ENCODE data around the gene CATSPERE. TPM values are rescaled to one million over a fixed set of nuclear protein-coding genes. Genes with fewer than 3 reads are reported as not detected.

CATSPERE gene
- total and polyA plus RNA-seq, 2 of the 8 experiments (the other 6 are each of a cell fraction or from before 2014, with no cell fraction given) = 0.05 to 0.45 TPM

DNA sequence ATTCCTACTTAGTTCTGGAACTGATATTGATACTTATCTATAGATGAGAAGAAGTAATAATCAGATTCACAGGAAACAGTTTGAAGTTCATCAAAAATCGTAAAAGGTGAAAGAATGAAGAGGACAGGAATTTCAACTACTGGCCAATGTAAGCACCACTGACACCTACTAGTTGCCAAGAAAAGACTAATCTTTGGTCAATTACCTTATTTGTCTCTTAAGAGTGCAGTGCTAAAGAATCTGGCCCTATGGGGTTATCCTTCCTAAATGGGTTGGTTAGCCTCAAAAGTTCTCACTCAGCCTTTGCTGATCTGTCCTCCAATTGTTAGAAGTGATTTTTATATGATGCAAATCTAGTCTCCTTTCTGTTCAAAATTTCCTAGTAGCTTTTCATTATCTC is 38.9 kb upstream of the CATSPERE start (continued):
- TF ChIP-seq, protein P1, sequence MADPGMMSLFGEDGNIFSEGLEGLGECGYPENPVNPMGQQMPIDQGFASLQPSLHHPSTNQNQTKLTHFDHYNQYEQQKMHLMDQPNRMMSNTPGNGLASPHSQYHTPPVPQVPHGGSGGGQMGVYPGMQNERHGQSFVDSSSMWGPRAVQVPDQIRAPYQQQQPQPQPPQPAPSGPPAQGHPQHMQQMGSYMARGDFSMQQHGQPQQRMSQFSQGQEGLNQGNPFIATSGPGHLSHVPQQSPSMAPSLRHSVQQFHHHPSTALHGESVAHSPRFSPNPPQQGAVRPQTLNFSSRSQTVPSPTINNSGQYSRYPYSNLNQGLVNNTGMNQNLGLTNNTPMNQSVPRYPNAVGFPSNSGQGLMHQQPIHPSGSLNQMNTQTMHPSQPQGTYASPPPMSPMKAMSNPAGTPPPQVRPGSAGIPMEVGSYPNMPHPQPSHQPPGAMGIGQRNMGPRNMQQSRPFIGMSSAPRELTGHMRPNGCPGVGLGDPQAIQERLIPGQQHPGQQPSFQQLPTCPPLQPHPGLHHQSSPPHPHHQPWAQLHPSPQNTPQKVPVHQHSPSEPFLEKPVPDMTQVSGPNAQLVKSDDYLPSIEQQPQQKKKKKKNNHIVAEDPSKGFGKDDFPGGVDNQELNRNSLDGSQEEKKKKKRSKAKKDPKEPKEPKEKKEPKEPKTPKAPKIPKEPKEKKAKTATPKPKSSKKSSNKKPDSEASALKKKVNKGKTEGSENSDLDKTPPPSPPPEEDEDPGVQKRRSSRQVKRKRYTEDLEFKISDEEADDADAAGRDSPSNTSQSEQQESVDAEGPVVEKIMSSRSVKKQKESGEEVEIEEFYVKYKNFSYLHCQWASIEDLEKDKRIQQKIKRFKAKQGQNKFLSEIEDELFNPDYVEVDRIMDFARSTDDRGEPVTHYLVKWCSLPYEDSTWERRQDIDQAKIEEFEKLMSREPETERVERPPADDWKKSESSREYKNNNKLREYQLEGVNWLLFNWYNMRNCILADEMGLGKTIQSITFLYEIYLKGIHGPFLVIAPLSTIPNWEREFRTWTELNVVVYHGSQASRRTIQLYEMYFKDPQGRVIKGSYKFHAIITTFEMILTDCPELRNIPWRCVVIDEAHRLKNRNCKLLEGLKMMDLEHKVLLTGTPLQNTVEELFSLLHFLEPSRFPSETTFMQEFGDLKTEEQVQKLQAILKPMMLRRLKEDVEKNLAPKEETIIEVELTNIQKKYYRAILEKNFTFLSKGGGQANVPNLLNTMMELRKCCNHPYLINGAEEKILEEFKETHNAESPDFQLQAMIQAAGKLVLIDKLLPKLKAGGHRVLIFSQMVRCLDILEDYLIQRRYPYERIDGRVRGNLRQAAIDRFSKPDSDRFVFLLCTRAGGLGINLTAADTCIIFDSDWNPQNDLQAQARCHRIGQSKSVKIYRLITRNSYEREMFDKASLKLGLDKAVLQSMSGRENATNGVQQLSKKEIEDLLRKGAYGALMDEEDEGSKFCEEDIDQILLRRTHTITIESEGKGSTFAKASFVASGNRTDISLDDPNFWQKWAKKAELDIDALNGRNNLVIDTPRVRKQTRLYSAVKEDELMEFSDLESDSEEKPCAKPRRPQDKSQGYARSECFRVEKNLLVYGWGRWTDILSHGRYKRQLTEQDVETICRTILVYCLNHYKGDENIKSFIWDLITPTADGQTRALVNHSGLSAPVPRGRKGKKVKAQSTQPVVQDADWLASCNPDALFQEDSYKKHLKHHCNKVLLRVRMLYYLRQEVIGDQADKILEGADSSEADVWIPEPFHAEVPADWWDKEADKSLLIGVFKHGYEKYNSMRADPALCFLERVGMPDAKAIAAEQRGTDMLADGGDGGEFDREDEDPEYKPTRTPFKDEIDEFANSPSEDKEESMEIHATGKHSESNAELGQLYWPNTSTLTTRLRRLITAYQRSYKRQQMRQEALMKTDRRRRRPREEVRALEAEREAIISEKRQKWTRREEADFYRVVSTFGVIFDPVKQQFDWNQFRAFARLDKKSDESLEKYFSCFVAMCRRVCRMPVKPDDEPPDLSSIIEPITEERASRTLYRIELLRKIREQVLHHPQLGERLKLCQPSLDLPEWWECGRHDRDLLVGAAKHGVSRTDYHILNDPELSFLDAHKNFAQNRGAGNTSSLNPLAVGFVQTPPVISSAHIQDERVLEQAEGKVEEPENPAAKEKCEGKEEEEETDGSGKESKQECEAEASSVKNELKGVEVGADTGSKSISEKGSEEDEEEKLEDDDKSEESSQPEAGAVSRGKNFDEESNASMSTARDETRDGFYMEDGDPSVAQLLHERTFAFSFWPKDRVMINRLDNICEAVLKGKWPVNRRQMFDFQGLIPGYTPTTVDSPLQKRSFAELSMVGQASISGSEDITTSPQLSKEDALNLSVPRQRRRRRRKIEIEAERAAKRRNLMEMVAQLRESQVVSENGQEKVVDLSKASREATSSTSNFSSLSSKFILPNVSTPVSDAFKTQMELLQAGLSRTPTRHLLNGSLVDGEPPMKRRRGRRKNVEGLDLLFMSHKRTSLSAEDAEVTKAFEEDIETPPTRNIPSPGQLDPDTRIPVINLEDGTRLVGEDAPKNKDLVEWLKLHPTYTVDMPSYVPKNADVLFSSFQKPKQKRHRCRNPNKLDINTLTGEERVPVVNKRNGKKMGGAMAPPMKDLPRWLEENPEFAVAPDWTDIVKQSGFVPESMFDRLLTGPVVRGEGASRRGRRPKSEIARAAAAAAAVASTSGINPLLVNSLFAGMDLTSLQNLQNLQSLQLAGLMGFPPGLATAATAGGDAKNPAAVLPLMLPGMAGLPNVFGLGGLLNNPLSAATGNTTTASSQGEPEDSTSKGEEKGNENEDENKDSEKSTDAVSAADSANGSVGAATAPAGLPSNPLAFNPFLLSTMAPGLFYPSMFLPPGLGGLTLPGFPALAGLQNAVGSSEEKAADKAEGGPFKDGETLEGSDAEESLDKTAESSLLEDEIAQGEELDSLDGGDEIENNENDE (IDR thresholded peaks at IDR 0.05; ENCODE audit: insufficient replicate concordance, low read length) = no peak
- TF ChIP-seq KDM5A (IDR thresholded peaks at IDR 0.05; ENCODE audit: low read length) (no peak), KDM1A (IDR thresholded peaks at IDR 0.05; ENCODE audit: borderline replicate concordance, low read length) (no peak)
